ENCODE results near the gene TP53I3. TPM values are rescaled to one million over a fixed set of nuclear protein-coding genes. Genes with fewer than 3 reads are reported as not detected.

TP53I3 gene, protein sequence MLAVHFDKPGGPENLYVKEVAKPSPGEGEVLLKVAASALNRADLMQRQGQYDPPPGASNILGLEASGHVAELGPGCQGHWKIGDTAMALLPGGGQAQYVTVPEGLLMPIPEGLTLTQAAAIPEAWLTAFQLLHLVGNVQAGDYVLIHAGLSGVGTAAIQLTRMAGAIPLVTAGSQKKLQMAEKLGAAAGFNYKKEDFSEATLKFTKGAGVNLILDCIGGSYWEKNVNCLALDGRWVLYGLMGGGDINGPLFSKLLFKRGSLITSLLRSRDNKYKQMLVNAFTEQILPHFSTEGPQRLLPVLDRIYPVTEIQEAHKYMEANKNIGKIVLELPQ
- 0.36 and 0.38 TPM in 2 replicates for total RNA-seq (2014; rRNA removed; shearing (Covaris generic))
- total RNA-seq (2022): 0.82 and 1.1 TPM in 2 replicates
- Bru-seq, nascent RNA: percentile 30 among the genes with signal in this experiment
- BruChase-seq, experiment 1, labeled RNA remaining after a 6-hour chase: percentile 28 among the genes with signal in this experiment
- percentile 24 among the genes with signal in this experiment for BruChase-seq, experiment 2, labeled RNA remaining after a 2-hour chase
- long read RNA-seq, partial matches to known transcripts: 0 of 2 reads
- long read RNA-seq, other reads (novel, unspliced or antisense): 2 of 2 reads

DNA sequence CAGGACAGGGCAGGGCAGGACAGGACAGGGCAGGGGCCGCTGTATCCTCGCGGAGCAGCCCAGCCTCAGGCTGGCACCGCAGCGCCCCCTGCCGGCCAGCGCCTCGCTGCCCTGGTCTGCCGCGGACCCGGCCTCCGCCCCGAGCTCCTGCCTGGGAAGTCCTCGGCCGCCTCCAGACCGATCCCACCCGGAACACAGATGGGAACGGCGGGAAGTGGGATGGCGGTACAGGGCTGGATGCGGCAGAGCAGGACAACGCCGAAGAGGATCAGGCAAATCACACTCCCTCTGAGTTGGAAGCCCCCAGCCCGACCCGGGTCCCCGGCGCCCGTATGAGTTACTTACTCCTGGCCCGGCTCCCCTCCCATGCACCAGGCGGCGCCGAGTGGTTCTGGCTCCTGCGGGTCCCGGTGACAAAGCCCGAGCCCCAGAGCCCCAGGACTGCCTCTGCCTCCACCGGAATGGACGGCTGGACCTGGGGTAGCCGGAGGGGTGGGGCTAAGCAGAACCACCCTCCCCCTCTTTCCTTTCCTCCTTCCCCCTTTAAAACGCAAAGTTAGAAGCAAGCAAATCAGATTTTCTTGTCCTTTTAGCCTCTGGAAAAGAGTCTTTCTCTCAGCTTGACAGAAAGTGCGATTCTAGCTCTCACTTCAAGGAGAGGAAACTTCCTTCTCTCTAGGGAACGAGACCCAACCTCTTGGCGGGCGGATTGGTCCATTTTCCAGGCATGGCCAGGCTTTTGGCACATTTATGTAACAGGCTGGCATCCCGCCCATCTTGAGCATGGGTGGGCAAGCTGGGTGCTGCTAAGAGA, at the start of gene TP53I3:
TSS of gene TP53I3 (minus strand) at position 449 of the 814 bp plus-strand sequence. CDS start 508 bp downstream, outside the sequence.
- no peaks in the 10 kb centered on the region for H3K79me2 ChIP-seq (ENCODE audit: insufficient read depth, low read depth, low read length)
- peak within 1 kb of the TSS; percentile 31 for H3K27ac ChIP-seq (ENCODE audit: low read depth, low read length, poor library complexity, severe bottlenecking)
- DNase-seq (ENCODE audit: low spot score): peak; percentile 75
- TF ChIP-seq, protein P1, sequence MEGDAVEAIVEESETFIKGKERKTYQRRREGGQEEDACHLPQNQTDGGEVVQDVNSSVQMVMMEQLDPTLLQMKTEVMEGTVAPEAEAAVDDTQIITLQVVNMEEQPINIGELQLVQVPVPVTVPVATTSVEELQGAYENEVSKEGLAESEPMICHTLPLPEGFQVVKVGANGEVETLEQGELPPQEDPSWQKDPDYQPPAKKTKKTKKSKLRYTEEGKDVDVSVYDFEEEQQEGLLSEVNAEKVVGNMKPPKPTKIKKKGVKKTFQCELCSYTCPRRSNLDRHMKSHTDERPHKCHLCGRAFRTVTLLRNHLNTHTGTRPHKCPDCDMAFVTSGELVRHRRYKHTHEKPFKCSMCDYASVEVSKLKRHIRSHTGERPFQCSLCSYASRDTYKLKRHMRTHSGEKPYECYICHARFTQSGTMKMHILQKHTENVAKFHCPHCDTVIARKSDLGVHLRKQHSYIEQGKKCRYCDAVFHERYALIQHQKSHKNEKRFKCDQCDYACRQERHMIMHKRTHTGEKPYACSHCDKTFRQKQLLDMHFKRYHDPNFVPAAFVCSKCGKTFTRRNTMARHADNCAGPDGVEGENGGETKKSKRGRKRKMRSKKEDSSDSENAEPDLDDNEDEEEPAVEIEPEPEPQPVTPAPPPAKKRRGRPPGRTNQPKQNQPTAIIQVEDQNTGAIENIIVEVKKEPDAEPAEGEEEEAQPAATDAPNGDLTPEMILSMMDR (conservative IDR thresholded peaks at IDR 0.05; ENCODE audit: low read length): peak; percentile 89
- no peak for TF ChIP-seq EZH2phosphoT487 (IDR thresholded peaks at IDR 0.05; ENCODE audit: borderline replicate concordance, low read depth, low read length)
- H3K9me3 ChIP-seq (ENCODE audit: low read length): no peaks in the 10 kb centered on the region
- BruUV-seq (replicated peaks): no TSS peak
- CTCF ChIA-PET (ENCODE audit: unreplicated experiment): interaction anchor here (0.8 to 1.4 kb wide), 2 partner anchors 8 to 160 kb away, joined by 3 to 8 read pairs; partner anchors contain the start of gene SF3B6
- H3K4me2 ChIP-seq (ENCODE audit: low read length): peak within 1 kb of the TSS; percentile 80
- no peaks in the 10 kb centered on the region for H3K9me2 ChIP-seq (ENCODE audit: insufficient read depth, low read length)
- POLR2A ChIA-PET: interaction anchor here (0.5 to 2.2 kb wide), 3 partner anchors 158 to 240 kb away, joined by 3 to 13 read pairs (median 3); partner anchors contain the start of gene ATAD2B
- H3K36me3 ChIP-seq (ENCODE audit: insufficient read depth, low read length): no peaks in the 10 kb centered on the region
- H3K4me3 ChIP-seq (ENCODE audit: low read depth, low read length, poor library complexity, severe bottlenecking): peak within 1 kb of the TSS; percentile 67
- peak within 1 kb of the TSS; percentile 83; the same call in 1 of the 2 replicates for H2AFZ ChIP-seq (ENCODE audit: low read length)
- H3K4me1 ChIP-seq (ENCODE audit: insufficient read depth, low read length, poor library complexity, severe bottlenecking): peaks cover 15% of the 10 kb centered on the region
- H4K20me1 ChIP-seq (ENCODE audit: insufficient read depth, low read length): no peaks in the 10 kb centered on the region
- intact Hi-C loops (cut with micrococcal nuclease; ENCODE audit: unreplicated experiment): loop anchor here (2.0 kb wide), 5 partner anchors 58 to 298 kb away; partner anchors contain the start of gene ATAD2B

DNA sequence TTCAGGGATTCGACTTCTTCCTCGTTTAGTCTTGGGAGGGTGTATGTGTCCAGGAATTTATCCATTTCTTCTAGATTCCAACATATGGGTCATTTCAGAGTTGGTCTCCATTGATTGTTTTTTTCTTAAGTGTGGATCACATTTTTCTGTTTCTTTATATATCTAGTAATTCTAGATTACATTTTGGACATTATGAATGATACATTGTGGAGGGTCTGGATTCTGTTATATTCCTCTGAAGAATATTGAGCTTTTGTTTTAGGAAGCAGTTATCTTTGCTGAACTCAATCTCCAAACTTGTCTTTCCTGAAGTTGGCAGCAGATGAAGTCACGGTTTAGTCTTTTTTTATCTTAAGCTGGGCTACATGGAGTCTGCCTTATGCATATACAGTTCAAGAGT, 47.9 kb upstream of the TP53I3 start:
- no peak overlapping the region for H3K4me3 ChIP-seq (ENCODE audit: low read depth, low read length, poor library complexity, severe bottlenecking)
- no peaks in the 10 kb centered on the region for H3K4me1 ChIP-seq (ENCODE audit: insufficient read depth, low read length, poor library complexity, severe bottlenecking)
- intact Hi-C loops (cut with micrococcal nuclease; ENCODE audit: unreplicated experiment): no loop called here
- no peaks in the 10 kb centered on the region for H4K20me1 ChIP-seq (ENCODE audit: insufficient read depth, low read length)
- H3K9me2 ChIP-seq (ENCODE audit: insufficient read depth, low read length): no peaks in the 10 kb centered on the region
- TF ChIP-seq EZH2phosphoT487 (IDR thresholded peaks at IDR 0.05; ENCODE audit: borderline replicate concordance, low read depth, low read length): no peak
- TF ChIP-seq, protein P1 (conservative IDR thresholded peaks at IDR 0.05; ENCODE audit: low read length): no peak
- no peak overlapping the region for H3K4me2 ChIP-seq (ENCODE audit: low read length)
- POLR2A ChIA-PET: no interaction called here
- H3K9me3 ChIP-seq (ENCODE audit: low read length): no peaks in the 10 kb centered on the region
- BruUV-seq (replicated peaks): no TSS peak
- CTCF ChIA-PET (ENCODE audit: unreplicated experiment): no interaction called here
- DNase-seq (ENCODE audit: low spot score): no peak
- no peak overlapping the region for H2AFZ ChIP-seq (ENCODE audit: low read length)
- H3K79me2 ChIP-seq (ENCODE audit: insufficient read depth, low read depth, low read length): no peaks in the 10 kb centered on the region
- H3K27ac ChIP-seq (ENCODE audit: low read depth, low read length, poor library complexity, severe bottlenecking): no peak overlapping the region
- no peaks in the 10 kb centered on the region for H3K36me3 ChIP-seq (ENCODE audit: insufficient read depth, low read length)
